22Rv1 (cell line): ENCODE data around the gene ELF4.

Experiments
- H3K27ac ChIP-seq: fragments of 450-650 bp; 2 replicates; pipeline ENCODE4 v1.5.1; 2017
- CTCF ChIP-seq: fragments of 450-650 bp; IDR thresholded peaks from 2 replicates; pipeline ENCODE4 v1.5.1; 2017; ENCODE audit warnings: mild to moderate bottlenecking
- ZFX ChIP-seq: fragments of 450-650 bp; IDR thresholded peaks from 2 replicates; pipeline ENCODE4 v1.6.1; 2017; ENCODE audit warnings: antibody characterized with exemption, borderline replicate concordance

ELF4 gene

GRCh38 chrX:130071611-130072344, 38.5 kb downstream of the ELF4 start:
- no peak overlapping the region for H3K27ac ChIP-seq
- TF ChIP-seq ZFX (no peak), CTCF (no peak)

GRCh38 chrX:130066975-130067615, 43.2 kb downstream of the ELF4 start:
- TF ChIP-seq ZFX, result no peak
- no peak for TF ChIP-seq CTCF
- H3K27ac ChIP-seq, result no peak overlapping the region

- H3K27ac ChIP-seq, result peak overlapping the region; percentile 62
- TF ChIP-seq CTCF (peak; percentile 81), ZFX (no peak)
These were observed 49.9 kb downstream of the ELF4 start for GRCh38 chrX:130060122-130061069.

- TF ChIP-seq ZFX (no peak), CTCF (no peak)
- H3K27ac ChIP-seq, result no peak overlapping the region
These were observed 51.6 kb downstream of the ELF4 start for GRCh38 chrX:130058652-130059051.

- TF ChIP-seq ZFX, result no peak
- no peak for TF ChIP-seq CTCF
- no peak overlapping the region for H3K27ac ChIP-seq
These were observed 53.1 kb downstream of the ELF4 start for GRCh38 chrX:130057209-130057608.

- no peak overlapping the region for H3K27ac ChIP-seq
- TF ChIP-seq CTCF (no peak), ZFX (no peak)
These were observed 54.4 kb downstream of the ELF4 start for GRCh38 chrX:130055899-130056298.
